Activated CD4-positive, CD25-positive, alpha-beta regulatory T cell treated with anti-CD3 and anti-CD28 coated beads, Interleukin-2, amount 50 U/mL, for 72 hours (primary cell): ENCODE measurements around the gene LIME1.

Source experiments
- DNase-seq: peaks from one replicate; pipeline ENCODE4 v3.0.0; 2021

LIME1 gene

GRCh38 chr20:63739130-63740069 is 2.9 kb downstream of the LIME1 start, which contains the start of gene SLC2A4RG:
Gene SLC2A4RG, plus strand, starts transcription at chr20:63739776. Its CDS starts 137 bp downstream, at chr20:63739913.
- peak; percentile 64 for DNase-seq

GRCh38 chr20:63740070-63740626 is 3.7 kb downstream of the LIME1 start:
- DNase-seq: peak; percentile 51

GRCh38 chr20:63740627-63741353 is 4.3 kb downstream of the LIME1 start:
- no peak for DNase-seq

- no peak for DNase-seq
These were observed 4.9 kb downstream of the LIME1 start for GRCh38 chr20:63741354-63741675.

GRCh38 chr20:63741676-63742380 is 5.4 kb downstream of the LIME1 start:
- DNase-seq: no peak

- DNase-seq: no peak
These were observed 6.0 kb downstream of the LIME1 start for GRCh38 chr20:63742381-63743024.

GRCh38 chr20:63743210-63743970 is 6.9 kb downstream of the LIME1 start:
- DNase-seq: no peak

GRCh38 chr20:63744158-63744557 is 7.7 kb downstream of the LIME1 start:
- DNase-seq: no peak

- DNase-seq: no peak
These were observed 8.3 kb downstream of the LIME1 start for GRCh38 chr20:63744574-63745423.

- no peak for DNase-seq
These were observed 9.0 kb downstream of the LIME1 start for GRCh38 chr20:63745424-63745805.

GRCh38 chr20:63745961-63746731 is 9.7 kb downstream of the LIME1 start:
- no peak for DNase-seq

GRCh38 chr20:63746751-63747315 is 10.4 kb downstream of the LIME1 start:
- DNase-seq: no peak

GRCh38 chr20:63747622-63748069 is 11.2 kb downstream of the LIME1 start:
- DNase-seq: no peak

- no peak for DNase-seq
These were observed 11.8 kb downstream of the LIME1 start for GRCh38 chr20:63748070-63748933.

GRCh38 chr20:63748934-63749270 is 12.4 kb downstream of the LIME1 start:
- DNase-seq: no peak

- DNase-seq: no peak
These were observed 13.4 kb downstream of the LIME1 start for GRCh38 chr20:63749597-63750508.

- DNase-seq: no peak
These were observed 14.5 kb downstream of the LIME1 start for GRCh38 chr20:63750807-63751470.
